GM15510 (cell line): ENCODE data around the gene GTF3C5.

Source experiments
- POLR2A ChIP-seq: IDR thresholded peaks from 3 replicates; pipeline ENCODE4 v1.6.1; 2011; ENCODE audit warnings: borderline replicate concordance; ENCODE audit not compliant: insufficient read length; ENCODE audit errors: extremely low read depth

GTF3C5 gene

DNA sequence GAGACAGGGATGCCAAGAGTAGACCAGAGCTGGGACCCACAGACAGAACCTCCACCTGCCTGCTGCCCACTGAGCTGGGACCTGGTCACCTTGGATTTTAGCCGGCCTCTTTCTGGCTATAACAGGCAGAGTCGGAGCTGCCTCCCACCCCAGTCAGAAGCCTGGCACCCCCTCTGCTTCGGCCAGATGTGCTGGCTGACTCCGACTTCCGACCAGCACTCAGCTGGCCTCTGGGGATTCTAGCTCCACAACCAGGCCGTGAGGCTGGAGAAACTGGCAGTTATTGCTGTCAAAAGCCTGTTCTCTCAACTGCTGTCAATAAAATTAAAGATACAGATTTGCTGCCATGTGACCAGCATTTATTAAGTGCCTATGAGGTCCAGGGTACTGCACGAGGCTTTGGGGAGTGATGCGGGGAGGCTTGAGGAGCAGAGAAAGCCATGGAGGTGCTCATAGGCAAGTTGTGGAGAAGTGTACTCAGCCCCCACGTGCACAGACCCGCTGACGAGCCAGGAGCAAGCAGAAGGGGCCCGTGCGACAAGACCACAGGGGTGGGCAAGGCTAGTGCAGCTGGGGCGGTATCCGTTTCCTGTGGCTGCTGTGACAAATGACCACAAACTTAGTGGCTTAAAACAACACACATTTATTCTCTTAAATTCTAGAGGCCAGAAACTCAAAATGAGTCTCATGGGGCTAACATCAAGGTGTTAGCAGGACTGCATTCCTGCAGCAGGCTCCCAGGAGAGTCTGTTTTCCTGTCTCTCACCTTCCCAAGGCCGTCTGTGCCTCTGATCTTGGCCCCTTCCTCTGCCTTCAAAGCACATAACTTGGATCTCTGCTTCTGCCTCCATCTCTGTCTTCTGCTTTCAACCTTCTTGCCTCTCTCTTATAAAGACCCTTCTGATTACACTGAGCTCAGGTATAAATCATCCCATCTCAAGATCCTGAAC is 39.2 kb upstream of the GTF3C5 start:
- no peak for TF ChIP-seq POLR2A

DNA sequence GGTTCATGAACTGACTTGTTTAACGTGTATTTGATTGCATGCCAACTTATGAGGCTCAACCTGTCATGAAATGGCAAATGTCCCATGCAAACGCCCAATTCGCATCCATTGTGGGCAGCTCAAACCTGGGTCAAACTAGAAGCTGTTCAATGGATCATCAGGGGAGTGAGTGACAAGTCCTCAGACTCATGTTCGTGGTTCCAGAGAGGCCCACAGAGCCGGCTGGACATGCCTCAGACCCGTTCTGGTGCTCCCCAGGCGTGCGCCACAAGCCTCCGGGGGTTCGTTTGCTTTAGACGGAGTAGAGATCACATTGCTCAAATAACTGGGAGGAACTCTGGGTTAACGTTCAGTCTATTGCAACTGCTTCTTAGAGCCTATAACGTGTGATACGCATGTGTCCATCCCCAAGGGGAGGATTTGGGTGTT is 37.3 kb upstream of the GTF3C5 start:
- TF ChIP-seq POLR2A: no peak

DNA sequence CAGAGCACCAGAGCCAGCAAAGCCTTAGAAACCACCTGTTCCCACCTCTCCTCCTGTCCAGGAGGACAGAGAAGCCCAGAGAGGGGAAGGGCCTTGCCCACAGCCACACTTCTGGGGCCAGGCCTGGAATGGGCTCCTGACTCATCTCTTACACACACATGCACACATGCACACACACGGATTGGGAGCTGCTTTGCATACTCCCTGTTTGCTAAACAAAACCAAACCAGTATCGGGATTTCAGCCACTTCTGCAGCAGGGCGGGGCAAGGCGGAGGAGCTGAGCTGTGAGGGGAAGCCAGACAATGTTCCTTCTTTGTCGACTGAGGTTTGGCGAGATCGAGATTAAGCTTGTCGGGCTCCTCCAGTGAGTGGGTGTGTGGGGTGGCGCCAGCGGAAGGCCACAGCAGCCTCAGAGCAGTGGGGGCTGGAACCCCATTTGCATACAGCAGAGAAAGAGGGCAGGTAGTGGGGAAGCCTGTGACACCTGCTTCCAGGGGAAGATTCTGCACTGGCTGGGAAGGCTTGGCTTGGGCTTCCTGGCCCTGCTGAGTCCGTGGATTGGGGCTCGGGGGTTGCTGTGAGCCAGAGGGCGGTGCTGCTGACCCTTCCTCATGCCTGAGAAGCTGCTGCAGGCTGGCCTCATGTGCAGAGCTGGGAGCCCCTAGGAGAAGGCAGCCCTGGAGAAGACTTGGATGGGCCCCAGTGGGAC is 36.2 kb upstream of the GTF3C5 start:
- TF ChIP-seq POLR2A: no peak

DNA sequence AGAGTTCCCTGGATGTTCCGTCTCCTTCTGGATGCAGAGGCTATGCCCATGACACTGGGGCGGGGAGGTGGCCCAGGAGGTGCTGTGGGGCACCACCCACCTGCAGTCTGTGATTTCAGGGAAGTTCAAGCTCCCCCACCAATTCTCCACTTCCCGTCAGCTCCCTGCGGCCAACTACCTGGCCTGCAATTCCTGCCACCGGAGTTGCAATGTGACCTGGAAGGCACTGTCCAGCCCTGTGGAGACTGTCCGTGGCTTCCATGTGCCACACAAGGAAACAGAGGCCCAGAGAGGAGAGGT is 35.7 kb upstream of the GTF3C5 start:
- no peak for TF ChIP-seq POLR2A

DNA sequence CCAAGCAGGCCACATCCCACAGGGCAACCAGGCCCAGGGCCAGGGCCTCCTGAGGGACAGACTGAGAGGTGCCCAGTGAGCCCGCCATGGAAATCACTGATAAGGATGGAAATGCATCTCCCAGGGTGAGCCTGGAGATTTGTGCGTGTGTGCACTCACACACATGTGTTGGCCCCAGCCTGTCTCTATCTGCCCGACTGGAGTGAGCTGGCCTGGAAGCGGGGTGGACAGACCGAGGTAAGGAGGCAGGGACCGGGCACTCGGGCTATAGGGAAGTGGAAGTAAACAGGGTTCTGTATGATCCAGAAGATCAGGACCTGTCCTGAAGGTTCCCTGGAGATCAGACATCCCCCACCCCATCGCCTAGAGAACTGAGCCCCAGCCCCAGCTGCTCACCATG is 34.9 kb upstream of the GTF3C5 start:
- no peak for TF ChIP-seq POLR2A

DNA sequence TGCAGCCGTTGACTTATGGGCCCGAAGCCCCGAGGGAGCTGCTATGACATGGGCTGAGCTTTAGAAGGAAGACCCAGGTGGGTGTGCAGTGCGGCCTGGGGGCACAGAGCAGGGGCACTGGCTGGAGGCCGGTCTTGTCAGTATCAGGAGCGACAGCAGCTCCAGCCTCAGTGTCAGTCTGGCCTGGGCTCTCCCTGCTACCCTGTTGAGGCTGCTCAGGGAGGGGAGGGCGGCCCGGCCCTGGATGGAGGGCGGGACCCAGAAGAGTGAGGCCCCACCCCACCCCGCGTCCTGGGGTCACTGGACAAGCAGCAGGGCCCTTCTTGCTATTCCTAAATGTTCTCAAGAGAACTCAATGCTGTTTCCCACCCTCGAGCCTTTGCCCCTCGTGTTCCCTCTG is 34.3 kb upstream of the GTF3C5 start:
- no peak for TF ChIP-seq POLR2A

- no peak for TF ChIP-seq POLR2A
Measured at GRCh38 chr9:132997591-132997990, 33.2 kb upstream of the GTF3C5 start.

DNA sequence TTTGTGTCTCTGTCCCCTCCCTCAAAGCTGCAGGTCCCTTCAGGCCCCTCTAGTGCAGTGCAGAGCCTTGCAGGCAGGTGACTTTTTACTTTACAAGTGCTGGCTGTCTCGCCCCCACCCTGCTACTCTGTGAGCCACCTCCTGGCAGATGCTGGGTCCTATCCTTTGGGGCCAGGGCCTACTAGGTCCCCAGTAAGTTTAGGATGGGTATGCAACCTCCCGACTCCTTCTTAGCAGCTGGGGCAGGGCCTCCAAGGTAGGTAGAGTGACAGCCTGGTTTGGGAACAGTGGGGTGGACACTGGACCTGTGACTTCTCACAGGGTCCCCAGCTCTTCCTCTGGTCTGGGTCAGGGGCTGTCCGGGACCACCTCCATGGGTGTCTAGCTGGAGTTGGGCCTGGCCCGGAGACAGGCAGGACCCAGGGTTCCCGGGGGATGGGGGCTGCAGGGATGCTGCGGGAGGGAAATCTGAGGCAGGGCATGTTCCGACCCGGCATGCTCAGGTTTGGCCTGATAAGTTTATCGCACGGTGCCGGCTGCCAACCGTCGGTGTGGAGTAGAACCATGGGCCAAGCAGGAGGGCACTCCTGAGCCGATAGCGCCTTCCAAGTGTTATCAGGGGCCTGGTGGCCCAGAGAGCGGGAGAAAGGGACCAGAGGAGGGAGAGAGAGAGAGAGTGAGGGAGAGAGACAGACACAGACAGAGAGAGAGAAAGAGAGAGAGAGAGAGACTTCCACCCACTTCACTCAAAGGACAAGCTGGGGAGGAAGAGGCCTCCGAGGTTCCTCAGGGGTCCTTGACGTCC is 31.8 kb upstream of the GTF3C5 start:
- TF ChIP-seq POLR2A: no peak

- TF ChIP-seq POLR2A: no peak
Measured at GRCh38 chr9:133002147-133003070, 28.4 kb upstream of the GTF3C5 start.

DNA sequence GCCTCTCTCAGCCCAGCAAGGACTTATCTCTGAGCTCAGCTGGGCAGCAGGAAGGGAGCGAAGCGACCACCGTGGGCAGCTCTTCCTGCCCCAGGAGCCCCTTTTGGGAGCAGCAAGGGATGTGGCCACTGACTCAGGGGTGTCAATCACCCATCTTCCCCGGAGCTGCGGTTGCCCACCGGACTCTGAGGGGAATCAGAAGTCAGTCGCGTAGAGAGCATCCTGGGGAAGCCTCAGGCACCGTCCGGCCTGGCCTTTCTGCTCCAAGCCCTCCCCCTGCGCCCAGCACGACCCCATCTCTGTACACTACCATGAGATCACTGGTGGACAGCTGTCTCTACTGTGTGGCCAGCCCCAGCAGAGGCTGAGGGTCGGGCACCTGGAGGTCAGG is 27.7 kb upstream of the GTF3C5 start:
- no peak for TF ChIP-seq POLR2A

GRCh38 chr9:133003671-133004090 is 27.1 kb upstream of the GTF3C5 start:
- TF ChIP-seq POLR2A: no peak

DNA sequence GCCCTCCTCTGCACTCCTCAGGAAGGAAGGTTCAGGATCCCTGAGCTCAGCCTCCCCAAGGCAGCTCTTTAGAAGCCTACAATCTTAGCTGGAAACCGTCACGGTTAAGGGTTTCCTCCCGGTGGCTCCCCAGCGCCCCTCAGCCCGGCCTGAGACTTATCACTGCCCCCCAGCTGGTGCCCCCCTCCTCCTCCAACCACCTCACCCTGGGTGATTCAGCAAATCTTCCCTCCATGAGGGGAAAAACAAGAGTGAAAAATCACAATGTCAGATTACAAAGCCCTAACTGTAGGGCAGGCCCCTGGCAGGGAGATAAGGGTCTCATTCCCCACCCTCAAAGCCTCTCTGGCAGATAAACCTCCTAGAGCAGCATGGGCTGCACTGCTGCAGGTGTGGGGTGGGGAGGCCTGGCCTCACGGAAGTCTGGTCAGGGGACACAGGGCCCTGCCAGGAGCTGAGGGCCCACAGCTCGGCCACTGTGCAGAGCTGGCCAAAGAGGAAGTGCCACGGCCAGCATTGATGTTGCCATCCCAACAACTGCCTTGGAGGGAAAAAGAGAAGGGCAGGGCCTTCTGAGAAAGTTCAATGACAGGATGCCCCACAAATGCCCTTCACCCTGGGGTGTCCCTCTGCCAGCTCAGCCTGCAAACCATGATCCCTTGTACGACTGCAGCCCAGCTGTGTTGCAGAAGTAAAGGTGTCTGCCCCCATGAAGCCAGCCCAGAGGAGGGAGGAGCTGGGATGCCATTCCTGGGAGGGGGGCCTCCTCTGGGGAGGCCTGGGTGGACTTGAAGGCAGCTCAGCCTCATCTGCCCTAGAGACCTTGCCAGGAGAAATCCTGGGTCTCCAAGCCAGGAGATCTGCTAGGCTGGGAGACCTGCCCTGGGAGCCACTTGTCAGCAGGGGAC is 26.5 kb upstream of the GTF3C5 start:
- TF ChIP-seq POLR2A: no peak
